ENCODE data around the gene SLC49A4.

Gene SLC49A4

DNA sequence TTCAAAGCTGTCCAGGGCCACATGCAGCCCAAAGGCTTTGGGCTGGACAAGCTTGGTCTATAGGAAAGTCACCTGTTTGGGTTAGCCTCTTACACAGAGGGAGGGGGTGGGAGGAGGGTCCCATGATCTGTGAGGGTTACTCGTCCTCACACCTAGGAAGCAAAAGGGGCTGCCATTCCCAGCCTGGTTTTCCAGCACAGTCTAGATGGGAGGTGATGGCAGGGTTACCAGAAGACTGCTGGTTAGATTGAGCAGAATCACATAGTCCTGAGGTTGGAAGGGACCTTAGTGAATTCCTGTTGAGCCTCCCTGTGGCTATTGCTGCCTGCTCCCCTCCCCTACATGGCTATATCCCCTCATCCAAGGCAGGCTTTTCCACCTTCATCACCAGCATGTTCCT lies 130.9 kb downstream of the SLC49A4 start:
- ChIA-PET CTCF (interaction anchor here (0.7 kb wide), 1 partner anchor 11 kb away, joined by 3 read pairs; no protein-coding TSS in a partner anchor), POLR2A (no interaction called here)
- TF ChIP-seq ZIC2 (tag by site-specific recombination; IDR thresholded peaks at IDR 0.05) (no peak), REPIN1 (tag by site-specific recombination; IDR thresholded peaks at IDR 0.05; ENCODE audit: low read depth) (no peak), PRDM4 (tag by site-specific recombination; IDR thresholded peaks at IDR 0.05) (no peak), ZNF701 (tag by site-specific recombination; IDR thresholded peaks at IDR 0.05) (no peak), ZNF558 (tag by site-specific recombination; IDR thresholded peaks at IDR 0.05) (no peak), KLF9 (tag by site-specific recombination; IDR thresholded peaks at IDR 0.05; ENCODE audit: low read depth) (no peak), PATZ1 (tag by site-specific recombination; IDR thresholded peaks at IDR 0.05) (no peak), PRDM1 (tag by site-specific recombination; IDR thresholded peaks at IDR 0.05) (no peak), ZNF521 (tag by site-specific recombination; IDR thresholded peaks at IDR 0.05) (no peak), ZFP41 (tag by site-specific recombination; IDR thresholded peaks at IDR 0.05; ENCODE audit: borderline replicate concordance) (no peak), ZNF776 (tag by site-specific recombination; IDR thresholded peaks at IDR 0.05; ENCODE audit: borderline replicate concordance) (no peak), ZNF391 (tag by site-specific recombination; IDR thresholded peaks at IDR 0.05; ENCODE audit: borderline replicate concordance, low read depth) (no peak), IKZF3 (tag by site-specific recombination; IDR thresholded peaks at IDR 0.05) (no peak), ZNF510 (tag by site-specific recombination; IDR thresholded peaks at IDR 0.05; ENCODE audit: insufficient replicate concordance) (no peak), ZNF561 (tag by site-specific recombination; IDR thresholded peaks at IDR 0.05; ENCODE audit: borderline replicate concordance) (no peak)
- TF ChIP-seq, protein P1, sequence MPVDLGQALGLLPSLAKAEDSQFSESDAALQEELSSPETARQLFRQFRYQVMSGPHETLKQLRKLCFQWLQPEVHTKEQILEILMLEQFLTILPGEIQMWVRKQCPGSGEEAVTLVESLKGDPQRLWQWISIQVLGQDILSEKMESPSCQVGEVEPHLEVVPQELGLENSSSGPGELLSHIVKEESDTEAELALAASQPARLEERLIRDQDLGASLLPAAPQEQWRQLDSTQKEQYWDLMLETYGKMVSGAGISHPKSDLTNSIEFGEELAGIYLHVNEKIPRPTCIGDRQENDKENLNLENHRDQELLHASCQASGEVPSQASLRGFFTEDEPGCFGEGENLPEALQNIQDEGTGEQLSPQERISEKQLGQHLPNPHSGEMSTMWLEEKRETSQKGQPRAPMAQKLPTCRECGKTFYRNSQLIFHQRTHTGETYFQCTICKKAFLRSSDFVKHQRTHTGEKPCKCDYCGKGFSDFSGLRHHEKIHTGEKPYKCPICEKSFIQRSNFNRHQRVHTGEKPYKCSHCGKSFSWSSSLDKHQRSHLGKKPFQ (tag by site-specific recombination; IDR thresholded peaks at IDR 0.05): no peak
- H3K36me3 ChIP-seq (ENCODE audit: control insufficient read depth in 2 of 2, insufficient read depth in 1 of 2, low read length in 2 of 2): no peaks in the 10 kb centered on the region
- H3K9me3 ChIP-seq (ENCODE audit: control insufficient read depth, insufficient read depth, low read depth, low read length): no peaks in the 10 kb centered on the region
- H3K27ac ChIP-seq (ENCODE audit: extremely low read depth, low read depth, low read length): no peak overlapping the region
- no peaks in the 10 kb centered on the region for H3K4me1 ChIP-seq (ENCODE audit: control insufficient read depth, insufficient read depth, low read length)
- no peak overlapping the region for H3K4me3 ChIP-seq (ENCODE audit: low read depth, low read length)

GRCh38 chr3:122926322-122926721 lies 131.5 kb downstream of the SLC49A4 start:
- Histone ChIP-seq H3K9me3 (ENCODE audit: control insufficient read depth, insufficient read depth, low read depth, low read length) (no peaks in the 10 kb centered on the region), H3K4me3 (ENCODE audit: low read depth, low read length) (no peak overlapping the region), H3K4me1 (ENCODE audit: control insufficient read depth, insufficient read depth, low read length) (no peaks in the 10 kb centered on the region), H3K27ac (ENCODE audit: extremely low read depth, low read depth, low read length) (no peak overlapping the region), H3K36me3 (ENCODE audit: control insufficient read depth in 2 of 2, insufficient read depth in 1 of 2, low read length in 2 of 2) (no peaks in the 10 kb centered on the region)
- POLR2A ChIA-PET: no interaction called here
- CTCF ChIA-PET: no interaction called here
- TF ChIP-seq ZNF510 (tag by site-specific recombination; IDR thresholded peaks at IDR 0.05; ENCODE audit: insufficient replicate concordance) (no peak), ZNF16 (tag by site-specific recombination; IDR thresholded peaks at IDR 0.05; ENCODE audit: low read depth) (no peak), ZNF404 (tag by site-specific recombination; IDR thresholded peaks at IDR 0.05) (no peak), INSM2 (tag by site-specific recombination; IDR thresholded peaks at IDR 0.05) (no peak), ZNF140 (tag by site-specific recombination; IDR thresholded peaks at IDR 0.05) (no peak), ZNF747 (tag by site-specific recombination; IDR thresholded peaks at IDR 0.05) (no peak)
- TF ChIP-seq, protein P2, sequence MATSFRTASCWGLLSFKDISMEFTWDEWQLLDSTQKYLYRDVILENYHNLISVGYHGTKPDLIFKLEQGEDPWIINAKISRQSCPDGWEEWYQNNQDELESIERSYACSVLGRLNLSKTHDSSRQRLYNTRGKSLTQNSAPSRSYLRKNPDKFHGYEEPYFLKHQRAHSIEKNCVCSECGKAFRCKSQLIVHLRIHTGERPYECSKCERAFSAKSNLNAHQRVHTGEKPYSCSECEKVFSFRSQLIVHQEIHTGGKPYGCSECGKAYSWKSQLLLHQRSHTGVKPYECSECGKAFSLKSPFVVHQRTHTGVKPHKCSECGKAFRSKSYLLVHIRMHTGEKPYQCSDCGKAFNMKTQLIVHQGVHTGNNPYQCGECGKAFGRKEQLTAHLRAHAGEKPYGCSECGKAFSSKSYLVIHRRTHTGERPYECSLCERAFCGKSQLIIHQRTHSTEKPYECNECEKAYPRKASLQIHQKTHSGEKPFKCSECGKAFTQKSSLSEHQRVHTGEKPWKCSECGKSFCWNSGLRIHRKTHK (tag by site-specific recombination; IDR thresholded peaks at IDR 0.05): no peak
- TF ChIP-seq, protein P3, sequence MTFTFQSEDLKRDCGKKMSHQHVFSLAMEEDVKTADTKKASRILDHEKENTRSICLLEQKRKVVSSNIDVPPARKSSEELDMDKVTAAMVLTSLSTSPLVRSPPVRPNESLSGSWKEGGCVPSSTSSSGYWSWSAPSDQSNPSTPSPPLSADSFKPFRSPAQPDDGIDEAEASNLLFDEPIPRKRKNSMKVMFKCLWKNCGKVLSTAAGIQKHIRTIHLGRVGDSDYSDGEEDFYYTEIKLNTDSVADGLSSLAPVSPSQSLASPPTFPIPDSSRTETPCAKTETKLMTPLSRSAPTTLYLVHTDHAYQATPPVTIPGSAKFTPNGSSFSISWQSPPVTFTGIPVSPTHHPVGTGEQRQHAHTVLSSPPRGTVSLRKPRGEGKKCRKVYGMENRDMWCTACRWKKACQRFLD (tag by site-specific recombination; IDR thresholded peaks at IDR 0.05): no peak
- TF ChIP-seq, protein P4, sequence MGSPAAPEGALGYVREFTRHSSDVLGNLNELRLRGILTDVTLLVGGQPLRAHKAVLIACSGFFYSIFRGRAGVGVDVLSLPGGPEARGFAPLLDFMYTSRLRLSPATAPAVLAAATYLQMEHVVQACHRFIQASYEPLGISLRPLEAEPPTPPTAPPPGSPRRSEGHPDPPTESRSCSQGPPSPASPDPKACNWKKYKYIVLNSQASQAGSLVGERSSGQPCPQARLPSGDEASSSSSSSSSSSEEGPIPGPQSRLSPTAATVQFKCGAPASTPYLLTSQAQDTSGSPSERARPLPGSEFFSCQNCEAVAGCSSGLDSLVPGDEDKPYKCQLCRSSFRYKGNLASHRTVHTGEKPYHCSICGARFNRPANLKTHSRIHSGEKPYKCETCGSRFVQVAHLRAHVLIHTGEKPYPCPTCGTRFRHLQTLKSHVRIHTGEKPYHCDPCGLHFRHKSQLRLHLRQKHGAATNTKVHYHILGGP (tag by site-specific recombination; IDR thresholded peaks at IDR 0.05): no peak
